ENCODE measurements around the gene ADSL.

Gene ADSL

GRCh38 chr22:40405178-40406062, 59.1 kb downstream of the ADSL start:
- no peak for DNase-seq (ENCODE audit: low read depth)
- no peak for TF ChIP-seq CTCF (conservative IDR thresholded peaks at IDR 0.05; ENCODE audit: low read depth, low read length)
- H3K4me3 ChIP-seq (ENCODE audit: low read length) = no peak overlapping the region

- no peak for TF ChIP-seq CTCF (conservative IDR thresholded peaks at IDR 0.05; ENCODE audit: low read depth, low read length)
- no peak overlapping the region for H3K4me3 ChIP-seq (ENCODE audit: low read length)
- DNase-seq (ENCODE audit: low read depth) = no peak
Observed at GRCh38 chr22:40406063-40406890, 60.0 kb downstream of the ADSL start.

- no peak overlapping the region for H3K4me3 ChIP-seq (ENCODE audit: low read length)
- no peak for DNase-seq (ENCODE audit: low read depth)
- TF ChIP-seq CTCF (conservative IDR thresholded peaks at IDR 0.05; ENCODE audit: low read depth, low read length) = no peak
Observed at GRCh38 chr22:40407021-40407761, 60.9 kb downstream of the ADSL start.

- TF ChIP-seq CTCF (conservative IDR thresholded peaks at IDR 0.05; ENCODE audit: low read depth, low read length) = no peak
- DNase-seq (ENCODE audit: low read depth) = no peak
- H3K4me3 ChIP-seq (ENCODE audit: low read length) = no peak overlapping the region
Observed at GRCh38 chr22:40407831-40408717, 61.8 kb downstream of the ADSL start.

- TF ChIP-seq CTCF (conservative IDR thresholded peaks at IDR 0.05; ENCODE audit: low read depth, low read length) = no peak
- DNase-seq (ENCODE audit: low read depth) = no peak
- H3K4me3 ChIP-seq (ENCODE audit: low read length) = no peak overlapping the region
Observed at GRCh38 chr22:40408718-40409612, 62.7 kb downstream of the ADSL start.

Data from retinal pigment epithelial cell (primary cell).